Left lung (tissue), 10 donors: ENCODE measurements around the gene COMMD6. TPM values are rescaled to one million over a fixed set of nuclear protein-coding genes. Genes with fewer than 3 reads are reported as not detected.

Experiments used
- ATAC-seq: fragments of 200-7000 bp; cut with Tn5 transposase; one replicate; pipeline ENCODE4 v1.9.1; 2020; ENCODE audit warnings: moderate library complexity
- DNase-seq, 4 donors: peaks; one replicate each; pipeline ENCODE4 v3.0.0-alpha.2; 2013 to 2020
- H3K27ac ChIP-seq, 2 donors: fragments of 200-600 bp; sonication (generic) in 1 of 2; one replicate each; pipeline versions ENCODE4 v1.5.0 to v1.8.0; 2020 to 2021
- H3K27me3 ChIP-seq, 2 donors: fragments of 200-600 bp; sonication (generic) in 1 of 2; one replicate each; pipeline versions ENCODE4 v1.5.0 to v1.8.0; 2020 to 2021
- H3K36me3 ChIP-seq, 2 donors: fragments of 200-600 bp; sonication (generic) in 1 of 2; one replicate each; pipeline versions ENCODE4 v1.5.0 to v1.8.0; 2020 to 2021
- H3K4me1 ChIP-seq, 2 donors: fragments of 200-600 bp; one replicate each; pipeline ENCODE4 v1.8.0; 2021
- H3K4me3 ChIP-seq, 2 donors: fragments of 200-600 bp; sonication (generic) in 1 of 2; one replicate each; pipeline versions ENCODE4 v1.5.0 to v1.8.0; 2020 to 2021; ENCODE audit warnings: mild to moderate bottlenecking in 1 of 2
- H3K9me3 ChIP-seq, 2 donors: fragments of 200-600 bp; sonication (generic) in 1 of 2; one replicate each; pipeline versions ENCODE4 v1.5.0 to v1.8.0; 2020 to 2021
- intact Hi-C, 2 donors: fragments of 100-400 bp; cut with DNase I; formaldehyde crosslinking; loops; one replicate each; pipeline versions ENCODE4 v1.11.2 to v1.14.2; 2022
- polyA plus RNA-seq, 6 donors: library from polyadenylated mRNA; unstranded; fragments of 120-200 nt; gene quantifications; one replicate each; pipeline ENCODE4 v1.2.1, GENCODE V29; 2013; ENCODE audit not compliant: insufficient read length in 6 of 6
- total RNA-seq, 2 donors: library from RNA; stranded (reverse); fragmentation: NEBNext Ultra II Directional; extraction: Animal tissue kit (Norgen Biotek cat#: 25700); gene quantifications; one replicate each; pipeline ENCODE4 v1.2.1, GENCODE V29; 2021
- TF ChIP-seq, protein P1 (sequence below), 2 donors: fragments of 200-600 bp; sonication (generic) in 1 of 2; IDR thresholded peaks; one replicate each; pipeline versions ENCODE4 v1.5.0 to v1.8.0; 2021; ENCODE audit warnings: antibody characterized with exemption in 2 of 2
- donor health status: DM: no; HTN: yes; CAD: no.
- donor health status: DM: no; HTN: no; CAD: no.

The COMMD6 gene
- total and polyA plus RNA-seq, 8 donors = 118 to 287 (median 266) TPM

DNA sequence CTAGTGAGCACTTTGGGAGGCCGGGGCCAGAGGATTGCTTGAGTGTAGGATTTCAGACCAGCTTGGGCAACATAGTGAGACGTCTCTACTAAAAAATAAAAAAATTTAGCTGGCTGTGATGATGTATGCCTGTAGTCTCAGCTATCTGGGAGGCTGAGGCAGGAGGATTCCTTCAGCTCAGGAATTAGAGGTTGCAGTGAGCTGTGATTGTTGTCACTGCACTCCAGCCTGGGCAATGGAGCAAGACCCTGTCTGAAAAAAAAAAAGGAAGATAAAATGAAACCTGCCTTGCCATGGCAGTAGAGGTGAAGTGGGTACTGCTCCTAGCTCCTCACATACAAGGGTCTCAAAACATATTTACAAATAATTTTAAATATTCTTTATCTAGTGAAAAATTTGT lies 19.3 kb upstream of the COMMD6 start:
- intact Hi-C loops = no loop called here
- Histone ChIP-seq H3K4me3 (no peak overlapping the region), H3K27me3 (no peaks in the 10 kb centered on the region), H3K36me3 (peaks cover 0 to 14% of the 10 kb centered on the region in 2 donors), H3K4me1 (no peaks in the 10 kb centered on the region), H3K27ac (no peak overlapping the region), H3K9me3 (no peaks in the 10 kb centered on the region)
- no peak for DNase-seq
- TF ChIP-seq, protein P1, sequence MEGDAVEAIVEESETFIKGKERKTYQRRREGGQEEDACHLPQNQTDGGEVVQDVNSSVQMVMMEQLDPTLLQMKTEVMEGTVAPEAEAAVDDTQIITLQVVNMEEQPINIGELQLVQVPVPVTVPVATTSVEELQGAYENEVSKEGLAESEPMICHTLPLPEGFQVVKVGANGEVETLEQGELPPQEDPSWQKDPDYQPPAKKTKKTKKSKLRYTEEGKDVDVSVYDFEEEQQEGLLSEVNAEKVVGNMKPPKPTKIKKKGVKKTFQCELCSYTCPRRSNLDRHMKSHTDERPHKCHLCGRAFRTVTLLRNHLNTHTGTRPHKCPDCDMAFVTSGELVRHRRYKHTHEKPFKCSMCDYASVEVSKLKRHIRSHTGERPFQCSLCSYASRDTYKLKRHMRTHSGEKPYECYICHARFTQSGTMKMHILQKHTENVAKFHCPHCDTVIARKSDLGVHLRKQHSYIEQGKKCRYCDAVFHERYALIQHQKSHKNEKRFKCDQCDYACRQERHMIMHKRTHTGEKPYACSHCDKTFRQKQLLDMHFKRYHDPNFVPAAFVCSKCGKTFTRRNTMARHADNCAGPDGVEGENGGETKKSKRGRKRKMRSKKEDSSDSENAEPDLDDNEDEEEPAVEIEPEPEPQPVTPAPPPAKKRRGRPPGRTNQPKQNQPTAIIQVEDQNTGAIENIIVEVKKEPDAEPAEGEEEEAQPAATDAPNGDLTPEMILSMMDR (IDR thresholded peaks at IDR 0.05) = no peak
- ATAC-seq = no peak

GRCh38 chr13:75555836-75556235 lies 18.2 kb upstream of the COMMD6 start:
- DNase-seq (no peak), ATAC-seq (no peak)
- no peaks in the 10 kb centered on the region for H3K27me3 ChIP-seq
- peaks cover 0 to 3% of the 10 kb centered on the region in 2 donors for H3K36me3 ChIP-seq
- H3K4me1 ChIP-seq = peaks cover 0 to 5% of the 10 kb centered on the region in 2 donors
- TF ChIP-seq, protein P1 (IDR thresholded peaks at IDR 0.05) = no peak
- H3K4me3 ChIP-seq = no peak overlapping the region
- H3K9me3 ChIP-seq = no peaks in the 10 kb centered on the region
- intact Hi-C loops = no loop called here
- H3K27ac ChIP-seq = no peak overlapping the region

- intact Hi-C loops = no loop called here
- DNase-seq = no peak
- TF ChIP-seq, protein P1 (IDR thresholded peaks at IDR 0.05) = no peak
- Histone ChIP-seq H3K9me3 (no peaks in the 10 kb centered on the region), H3K27ac (no peak overlapping the region), H3K36me3 (no peaks in the 10 kb centered on the region), H3K4me1 (peaks cover 6 to 14% of the 10 kb centered on the region in 2 donors), H3K4me3 (no peak overlapping the region), H3K27me3 (no peaks in the 10 kb centered on the region)
- ATAC-seq = no peak
Observed at GRCh38 chr13:75554981-75555380, 17.3 kb upstream of the COMMD6 start.

- ATAC-seq = no peak
- intact Hi-C loops = no loop called here
- no peaks in the 10 kb centered on the region for H3K27me3 ChIP-seq
Observed at GRCh38 chr13:75554464-75554863, 16.8 kb upstream of the COMMD6 start.

GRCh38 chr13:75550159-75550567 lies 12.5 kb upstream of the COMMD6 start:
- Histone ChIP-seq H3K4me1 (peaks cover 6 to 17% of the 10 kb centered on the region in 2 donors), H3K4me3 (peak overlapping the region; percentile 67 to 80), H3K36me3 (no peaks in the 10 kb centered on the region), H3K9me3 (no peaks in the 10 kb centered on the region), H3K27me3 (no peaks in the 10 kb centered on the region), H3K27ac (peak overlapping the region; percentile 85 to 86)
- DNase-seq (peak in 2 of 4 donors; percentile 20 to 55), ATAC-seq (peak; percentile 32)
- intact Hi-C loops = no loop called here
- TF ChIP-seq, protein P1 (IDR thresholded peaks at IDR 0.05) = no peak

More at GRCh38 chr13:75554464-75554863, 16.8 kb upstream of the COMMD6 start:
- no peak overlapping the region for H3K27ac ChIP-seq
- H3K4me3 ChIP-seq = no peak overlapping the region
- H3K4me1 ChIP-seq = peaks cover 6 to 14% of the 10 kb centered on the region in 2 donors
- no peaks in the 10 kb centered on the region for H3K9me3 ChIP-seq
- DNase-seq = no peak
- TF ChIP-seq, protein P1 (IDR thresholded peaks at IDR 0.05) = no peak
- no peaks in the 10 kb centered on the region for H3K36me3 ChIP-seq
